NK-92 (cell line): ENCODE data around the gene E2F4.

Experiments used
- DNase-seq: peaks from one replicate; lab custom pipeline; 2025; ENCODE audit not compliant: unreplicated experiment; lab: John Stamatoyannopoulos, UW

E2F4 gene

GRCh38 chr16:67247192-67248072, 55.5 kb downstream of the E2F4 start, which contains the start of gene FHOD1:
FHOD1 (minus strand) TSS chr16:67247481; CDS start chr16:67247410, 71 bp downstream.
- peak; percentile 60 for DNase-seq

GRCh38 chr16:67248073-67248400, 56.1 kb downstream of the E2F4 start:
- DNase-seq, result no peak
